Measurements from ENCODE around the gene ADAM8. TPM values are rescaled to one million over a fixed set of nuclear protein-coding genes. Genes with fewer than 3 reads are reported as not detected.

The ADAM8 gene
- total RNA-seq, 4 donors from 2014 or later: 0.90 to 2.1 (median 1.2) TPM

- H3K4me1 ChIP-seq: no peaks in the 10 kb centered on the region
- no peak overlapping the region for H3K4me3 ChIP-seq
- no peaks in the 10 kb centered on the region for H3K36me3 ChIP-seq
- H3K9me3 ChIP-seq: no peaks in the 10 kb centered on the region
- in situ Hi-C loops (cut with MboI; ENCODE audit: low sequenced_read_pairs in 4 of 4): no loop called here
- TF ChIP-seq POLR2A (IDR thresholded peaks at IDR 0.05): no peak
- TF ChIP-seq, protein P1, sequence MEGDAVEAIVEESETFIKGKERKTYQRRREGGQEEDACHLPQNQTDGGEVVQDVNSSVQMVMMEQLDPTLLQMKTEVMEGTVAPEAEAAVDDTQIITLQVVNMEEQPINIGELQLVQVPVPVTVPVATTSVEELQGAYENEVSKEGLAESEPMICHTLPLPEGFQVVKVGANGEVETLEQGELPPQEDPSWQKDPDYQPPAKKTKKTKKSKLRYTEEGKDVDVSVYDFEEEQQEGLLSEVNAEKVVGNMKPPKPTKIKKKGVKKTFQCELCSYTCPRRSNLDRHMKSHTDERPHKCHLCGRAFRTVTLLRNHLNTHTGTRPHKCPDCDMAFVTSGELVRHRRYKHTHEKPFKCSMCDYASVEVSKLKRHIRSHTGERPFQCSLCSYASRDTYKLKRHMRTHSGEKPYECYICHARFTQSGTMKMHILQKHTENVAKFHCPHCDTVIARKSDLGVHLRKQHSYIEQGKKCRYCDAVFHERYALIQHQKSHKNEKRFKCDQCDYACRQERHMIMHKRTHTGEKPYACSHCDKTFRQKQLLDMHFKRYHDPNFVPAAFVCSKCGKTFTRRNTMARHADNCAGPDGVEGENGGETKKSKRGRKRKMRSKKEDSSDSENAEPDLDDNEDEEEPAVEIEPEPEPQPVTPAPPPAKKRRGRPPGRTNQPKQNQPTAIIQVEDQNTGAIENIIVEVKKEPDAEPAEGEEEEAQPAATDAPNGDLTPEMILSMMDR (IDR thresholded peaks at IDR 0.05 in 4 of 5, conservative IDR thresholded peaks at IDR 0.05 in 1 of 5): no peak
- H3K27me3 ChIP-seq: peaks cover 6 to 18% (median 7%) of the 10 kb centered on the region in 3 donors
- intact Hi-C loops (cut with DNase I; ENCODE audit: low total_unique reads): no loop called here
- ATAC-seq: no peak
- H3K27ac ChIP-seq: no peak overlapping the region
- no peak for DNase-seq
These were observed 24.5 kb downstream of the ADAM8 start for GRCh38 chr10:133252223-133252552.

GRCh38 chr10:133251388-133252222, 25.1 kb downstream of the ADAM8 start:
- H3K27me3 ChIP-seq: peaks cover 10 to 23% (median 13%) of the 10 kb centered on the region in 3 donors
- intact Hi-C loops (cut with DNase I; ENCODE audit: low total_unique reads): no loop called here
- no peak for ATAC-seq

GRCh38 chr10:133249975-133250754, 26.5 kb downstream of the ADAM8 start:
- peaks cover 21 to 28% (median 22%) of the 10 kb centered on the region in 3 donors for H3K27me3 ChIP-seq

More at GRCh38 chr10:133251388-133252222, 25.1 kb downstream of the ADAM8 start:
- DNase-seq: no peak
- Histone ChIP-seq H3K9me3 (no peaks in the 10 kb centered on the region), H3K4me1 (no peaks in the 10 kb centered on the region), H3K4me3 (no peak overlapping the region), H3K36me3 (no peaks in the 10 kb centered on the region), H3K27ac (no peak overlapping the region)
- TF ChIP-seq POLR2A (IDR thresholded peaks at IDR 0.05): no peak
- TF ChIP-seq, protein P1 (IDR thresholded peaks at IDR 0.05 in 4 of 5, conservative IDR thresholded peaks at IDR 0.05 in 1 of 5): no peak
- in situ Hi-C loops (cut with MboI; ENCODE audit: low sequenced_read_pairs in 4 of 4): no loop called here

GRCh38 chr10:133249094-133249780, 27.4 kb downstream of the ADAM8 start:
- Histone ChIP-seq H3K9me3 (no peaks in the 10 kb centered on the region), H3K27ac (no peak overlapping the region), H3K27me3 (peaks cover 21 to 29% (median 28%) of the 10 kb centered on the region in 3 donors), H3K36me3 (no peaks in the 10 kb centered on the region), H3K4me1 (no peaks in the 10 kb centered on the region), H3K4me3 (no peak overlapping the region)
- intact Hi-C loops (cut with DNase I; ENCODE audit: low total_unique reads): no loop called here
- no peak for DNase-seq
- TF ChIP-seq POLR2A (IDR thresholded peaks at IDR 0.05): no peak
- TF ChIP-seq, protein P1 (IDR thresholded peaks at IDR 0.05 in 4 of 5, conservative IDR thresholded peaks at IDR 0.05 in 1 of 5): no peak
- ATAC-seq: no peak
- in situ Hi-C loops (cut with MboI; ENCODE audit: low sequenced_read_pairs in 4 of 4): no loop called here

More at GRCh38 chr10:133249975-133250754, 26.5 kb downstream of the ADAM8 start:
- Histone ChIP-seq H3K4me1 (no peaks in the 10 kb centered on the region), H3K27ac (no peak overlapping the region), H3K4me3 (no peak overlapping the region), H3K36me3 (no peaks in the 10 kb centered on the region), H3K9me3 (no peaks in the 10 kb centered on the region)
- in situ Hi-C loops (cut with MboI; ENCODE audit: low sequenced_read_pairs in 4 of 4): no loop called here
- no peak for ATAC-seq
- intact Hi-C loops (cut with DNase I; ENCODE audit: low total_unique reads): no loop called here
- DNase-seq: no peak
- TF ChIP-seq POLR2A (IDR thresholded peaks at IDR 0.05): no peak
- TF ChIP-seq, protein P1 (IDR thresholded peaks at IDR 0.05 in 4 of 5, conservative IDR thresholded peaks at IDR 0.05 in 1 of 5): no peak
